UCSD-AML1 (cell line): ENCODE results near the gene PLEKHJ1.
A peak's percentile ranks its signal among the peaks of the same experiment; 100 is the strongest.

ENCODE experiments used
- DNase-seq: peaks from one replicate; lab custom pipeline; 2025; ENCODE audit not compliant: unreplicated experiment; lab: John Stamatoyannopoulos, UW

PLEKHJ1 gene

DNA sequence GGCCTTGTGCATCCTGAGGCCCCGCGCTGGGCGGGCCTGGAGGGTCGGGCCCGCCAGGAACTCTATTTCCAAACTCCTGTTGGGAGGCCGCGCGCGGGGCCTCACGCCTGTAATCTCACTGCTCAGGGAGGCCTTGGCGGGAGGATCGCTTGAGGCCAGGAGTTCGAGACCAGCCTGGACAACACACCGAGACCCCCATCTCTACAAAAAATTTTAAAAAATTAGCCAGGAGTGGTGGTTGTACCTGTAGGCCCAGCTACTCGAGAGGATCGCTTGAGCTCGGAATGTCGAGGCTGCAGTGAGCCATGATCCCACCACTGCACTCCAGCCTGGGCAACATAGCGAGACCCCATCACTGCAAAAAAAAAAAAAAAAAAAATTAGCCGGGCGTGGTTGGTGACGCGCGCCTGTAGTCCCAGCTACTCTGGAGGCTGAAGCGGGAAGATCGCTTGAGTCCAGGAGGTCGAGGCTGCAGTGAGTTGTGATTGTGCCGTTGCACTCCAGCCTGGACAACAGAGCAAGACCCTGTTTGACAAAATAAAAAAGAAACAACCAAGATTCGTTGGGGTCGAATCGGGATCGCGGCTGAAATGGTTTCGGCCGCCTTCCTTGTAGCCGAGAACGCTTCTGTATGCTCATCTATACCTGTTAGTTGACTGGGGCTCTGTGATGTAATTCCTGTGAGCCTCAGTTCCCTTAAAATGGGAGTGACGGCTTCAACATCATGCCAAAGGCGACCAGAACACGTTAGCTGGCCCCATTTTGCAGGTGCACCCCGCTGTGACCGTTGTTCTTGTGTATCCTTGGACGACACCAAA lies 1.1 kb upstream of the PLEKHJ1 start:
- DNase-seq, result no peak

DNA sequence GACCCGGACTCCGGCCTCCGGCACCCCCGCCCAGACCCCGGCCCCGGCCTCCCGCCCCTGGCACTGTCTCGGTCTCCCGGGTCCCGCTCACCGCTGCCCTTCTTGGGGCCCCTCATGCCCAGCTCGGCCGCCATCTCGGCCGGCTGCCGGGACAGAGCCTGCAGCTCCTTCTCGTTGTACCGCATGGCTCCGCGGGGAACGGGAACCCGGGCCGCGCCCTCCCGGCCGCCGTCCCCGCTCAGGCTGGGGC lies 140 bp downstream of the PLEKHJ1 start:
- no peak for DNase-seq

DNA sequence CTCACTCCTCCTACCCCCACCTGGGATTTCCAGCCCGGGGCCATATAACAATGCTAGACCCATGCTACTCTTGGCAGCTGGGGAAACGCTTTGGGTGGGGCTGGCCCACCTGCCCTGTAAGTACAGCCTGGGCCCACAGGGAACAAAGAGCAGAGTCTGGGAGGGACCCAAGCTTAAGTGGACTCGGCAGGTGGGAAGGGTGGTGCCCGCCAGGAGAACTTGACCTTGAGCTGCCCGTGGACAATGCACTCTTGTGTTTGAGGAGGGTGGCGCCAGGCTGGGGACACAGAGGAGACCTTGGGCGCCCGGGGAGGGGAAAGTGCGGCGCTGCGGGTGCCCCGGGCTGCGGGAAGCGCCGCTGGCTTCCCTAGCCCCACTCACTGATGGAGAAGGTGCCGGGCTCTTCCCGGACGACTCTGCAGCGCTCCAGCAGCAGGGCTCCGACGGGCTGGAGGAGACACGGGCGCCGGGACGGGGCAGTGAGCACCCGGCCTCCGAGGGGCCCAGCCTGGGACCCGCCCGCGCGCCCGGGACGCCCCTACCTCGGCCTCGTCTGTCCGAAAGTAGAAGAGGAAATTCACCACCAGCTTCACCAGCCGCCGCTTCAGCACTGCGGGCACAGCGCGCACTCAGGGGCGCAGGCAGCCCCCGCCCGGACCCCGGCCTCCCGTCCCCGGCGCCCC lies 607 bp downstream of the PLEKHJ1 start:
- peak; percentile 36 for DNase-seq

GRCh38 chr19:2234996-2235380 lies 1.1 kb downstream of the PLEKHJ1 start:
- DNase-seq, result no peak

- DNase-seq, result no peak
These were observed 2.4 kb downstream of the PLEKHJ1 start for GRCh38 chr19:2233601-2234280.

DNA sequence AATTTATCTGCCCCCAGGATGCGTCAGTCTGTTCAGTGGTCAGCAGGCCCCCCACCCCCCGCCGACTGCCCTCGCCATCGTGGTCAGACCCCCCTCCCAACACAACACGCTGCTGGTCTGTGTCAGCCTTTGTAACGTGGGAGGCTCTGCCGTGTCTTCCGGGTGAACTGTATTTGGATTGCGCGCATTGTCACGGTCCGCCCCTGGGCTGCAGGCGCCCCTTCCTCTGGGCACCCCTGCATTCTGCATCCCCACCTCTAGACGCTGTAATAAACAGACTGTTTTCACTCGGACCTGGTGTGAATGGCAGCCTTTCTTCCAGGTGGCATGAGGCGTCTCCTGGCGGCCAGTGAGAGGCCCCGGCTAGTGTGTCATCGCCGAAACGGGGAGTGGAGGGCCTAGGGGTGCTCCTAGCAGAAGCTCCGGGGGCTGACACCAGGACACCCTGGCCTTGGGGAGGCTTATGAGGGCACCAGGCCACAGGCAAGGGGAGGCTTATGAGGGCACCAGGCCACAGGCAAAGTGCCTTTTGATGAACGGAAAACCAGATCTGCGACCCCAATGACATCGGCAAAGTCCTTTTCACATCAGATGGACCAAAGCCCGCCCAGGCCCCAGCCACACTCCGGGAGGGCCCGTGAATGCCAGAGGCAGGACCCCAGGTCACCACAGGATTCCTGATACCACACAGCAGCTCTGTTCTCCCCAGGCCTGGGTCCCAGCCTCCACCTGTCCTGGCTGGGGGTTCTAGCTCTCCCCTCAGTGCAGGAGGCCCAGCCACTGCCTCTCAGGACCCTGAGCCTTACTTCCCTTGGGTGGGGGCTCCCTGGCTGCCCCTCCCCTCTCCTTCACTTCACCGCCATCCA lies 3.6 kb downstream of the PLEKHJ1 start:
- DNase-seq, result no peak

DNA sequence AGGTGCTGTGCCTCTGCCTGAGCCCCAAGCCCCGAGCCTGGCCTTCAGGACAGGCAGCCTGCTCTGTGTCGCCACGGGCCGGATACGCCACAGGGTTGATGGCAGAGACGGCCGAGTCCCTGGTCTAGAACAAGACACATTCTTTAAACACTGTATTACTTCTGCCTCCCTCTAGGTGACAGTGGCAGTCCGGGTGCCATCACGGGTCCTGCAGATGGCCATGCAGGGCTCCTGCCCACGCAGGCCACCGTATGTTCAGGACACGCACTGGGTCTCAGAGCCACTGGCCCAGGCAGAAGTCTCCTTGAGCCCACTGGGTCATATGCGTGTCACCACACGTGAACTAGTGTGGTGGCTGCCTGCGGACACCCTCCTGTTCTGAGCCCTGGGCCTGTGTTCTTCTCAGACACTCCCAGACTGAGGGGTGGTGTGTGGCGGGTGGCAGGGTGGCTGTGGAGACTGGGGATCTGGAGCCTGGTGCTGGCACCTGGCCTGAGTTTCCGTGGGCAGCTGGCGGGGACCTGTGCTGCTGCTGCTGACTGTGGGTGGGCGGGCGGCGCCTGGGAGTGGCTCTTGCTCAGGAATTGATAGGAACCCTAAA lies 4.4 kb downstream of the PLEKHJ1 start:
- DNase-seq, result no peak

DNA sequence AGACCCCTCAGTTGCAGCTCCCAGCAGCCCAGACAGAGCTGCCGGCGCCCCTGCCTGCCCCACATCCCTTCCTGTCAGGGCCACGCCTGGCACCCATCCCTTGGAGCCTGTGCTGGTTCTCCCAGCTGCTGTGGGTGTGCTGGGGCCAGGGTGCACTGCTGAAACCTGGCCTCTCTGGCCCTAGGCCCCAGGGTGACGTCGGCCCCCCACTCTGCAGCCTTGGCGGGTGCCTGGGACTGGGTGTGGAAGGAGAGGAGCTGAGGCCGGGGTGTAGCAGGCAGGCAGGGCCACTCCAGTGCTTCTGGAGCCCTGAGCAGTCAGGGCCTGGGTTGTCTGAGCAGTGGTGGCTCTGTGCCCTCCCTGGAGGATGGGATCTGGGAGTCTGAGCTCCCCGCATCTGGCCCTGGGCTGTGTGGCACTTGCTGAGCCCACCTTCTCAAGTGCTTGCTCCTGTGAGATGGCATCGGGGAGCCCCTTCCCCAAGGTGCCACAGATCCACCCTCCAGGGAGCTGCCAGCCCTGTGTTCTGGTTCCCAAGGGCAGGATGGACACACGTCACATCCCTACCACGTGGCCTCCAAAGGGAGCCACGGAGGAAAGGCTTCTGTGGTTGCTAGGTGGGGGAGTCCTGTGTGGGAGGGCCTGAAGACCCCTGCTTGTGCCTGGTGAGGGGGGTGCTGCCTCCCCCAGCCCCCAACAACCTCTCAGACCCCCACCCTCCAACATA lies 5.2 kb downstream of the PLEKHJ1 start:
- no peak for DNase-seq

DNA sequence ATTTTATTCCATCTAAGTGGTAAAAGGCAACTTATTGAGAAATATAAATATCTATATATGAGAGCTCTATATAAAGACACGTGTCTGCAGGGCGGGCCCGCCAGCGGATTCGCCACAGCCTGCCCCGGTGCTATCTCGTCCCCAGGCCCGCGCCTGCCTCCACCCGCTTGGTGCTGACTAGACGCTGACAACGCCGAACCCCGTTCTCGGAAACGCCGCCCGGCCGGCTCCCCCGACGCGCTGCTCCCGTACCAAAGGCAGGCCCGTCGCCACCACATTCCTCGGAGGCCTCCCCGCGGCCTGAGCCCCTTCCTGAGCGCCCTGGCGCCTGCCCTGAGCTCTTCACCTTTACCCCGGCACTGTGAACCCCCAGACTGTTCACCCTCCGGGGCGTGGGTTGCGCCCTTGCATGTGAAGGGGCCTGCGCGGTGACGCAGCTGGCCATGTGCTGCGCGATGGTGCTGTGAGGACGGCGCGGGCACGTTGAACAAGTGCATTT lies 6.0 kb downstream of the PLEKHJ1 start:
- no peak for DNase-seq

DNA sequence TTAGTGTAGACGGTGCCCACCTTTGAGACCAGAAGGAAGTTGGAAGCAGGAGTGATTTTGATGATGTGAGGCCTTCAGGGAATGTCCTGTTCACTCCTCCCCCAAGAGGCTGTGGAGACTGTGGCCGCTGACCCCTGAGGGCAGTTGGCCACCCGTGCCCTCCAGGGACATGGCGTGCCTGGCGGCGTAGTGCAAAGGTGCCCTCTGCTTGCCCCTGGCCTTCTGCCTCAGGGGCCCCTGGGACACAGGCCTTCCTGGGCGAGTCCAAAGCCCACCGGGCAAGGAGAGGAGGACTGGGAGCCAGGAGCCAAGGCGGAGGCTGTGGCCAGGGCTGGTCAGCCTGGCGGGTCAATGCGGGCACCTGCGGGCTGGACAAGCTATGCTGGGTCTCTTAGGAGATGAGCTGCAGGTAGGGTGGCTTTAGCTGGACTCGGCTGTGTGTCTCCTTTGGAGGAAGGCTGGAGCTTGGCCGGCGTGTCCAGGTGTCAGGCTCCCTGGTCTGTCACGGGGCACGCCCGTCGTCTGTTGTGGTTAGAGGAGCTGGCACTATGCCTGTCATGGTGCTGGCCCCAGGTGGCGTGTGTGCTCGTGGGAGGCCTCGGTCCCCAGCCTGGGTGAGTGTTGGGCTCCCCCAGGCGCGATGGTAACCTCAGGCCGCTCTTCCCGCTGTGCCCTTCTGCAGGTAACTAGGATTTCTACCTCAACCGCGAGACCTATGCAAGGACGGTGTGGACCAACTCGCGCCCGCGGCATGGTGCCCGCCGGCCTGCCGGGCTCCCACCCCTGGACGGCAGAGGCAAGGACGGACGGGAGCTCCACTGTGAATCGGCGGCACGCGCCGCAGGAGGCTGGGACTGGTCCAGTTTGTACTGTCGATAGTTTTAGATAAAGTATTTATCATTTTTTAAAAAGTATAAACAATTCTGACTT lies 6.8 kb downstream of the PLEKHJ1 start:
- no peak for DNase-seq

DNA sequence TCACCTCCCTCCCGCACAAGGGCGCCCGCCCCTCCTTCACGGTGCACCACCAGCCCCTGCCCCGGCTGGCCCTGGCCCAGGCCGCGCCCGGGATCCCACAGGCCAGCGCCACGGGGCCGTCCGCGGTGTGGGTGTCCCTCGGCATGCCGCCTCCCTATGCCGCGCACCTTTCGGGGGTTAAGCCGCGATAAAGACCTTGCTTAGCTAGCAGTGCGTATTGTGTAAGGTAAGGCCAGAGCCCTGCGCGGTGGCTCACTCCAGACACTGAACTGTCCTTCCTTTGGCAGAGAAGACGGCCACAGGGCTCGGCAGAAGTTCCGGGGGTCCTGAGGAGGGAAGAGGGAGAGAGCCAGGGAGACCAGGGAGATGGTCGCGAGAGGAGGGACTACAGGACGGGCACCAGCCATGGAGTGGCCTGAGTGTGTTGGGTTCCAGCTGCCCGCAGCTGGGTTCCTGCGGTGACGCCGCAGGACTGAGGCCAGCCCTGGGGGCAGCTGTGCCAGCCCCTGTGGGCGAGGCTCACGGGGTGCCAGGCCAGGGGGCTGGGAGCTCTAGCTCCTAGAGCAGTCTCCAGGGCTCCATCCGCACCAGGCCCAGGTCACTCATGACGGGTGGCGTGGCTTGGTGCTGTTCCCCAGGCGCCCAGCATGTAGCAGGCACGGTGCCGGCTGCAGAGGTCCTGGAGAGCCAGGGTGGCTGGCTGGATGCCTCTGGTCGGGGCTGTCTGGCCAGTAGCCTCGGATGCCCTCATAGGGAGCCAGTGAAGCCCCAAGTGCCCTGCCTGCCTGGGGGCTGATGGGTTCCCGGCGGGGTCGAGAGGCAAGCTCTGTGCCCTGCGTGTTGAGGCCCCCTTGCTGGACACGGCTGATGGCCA lies 7.7 kb downstream of the PLEKHJ1 start:
- DNase-seq, result no peak

DNA sequence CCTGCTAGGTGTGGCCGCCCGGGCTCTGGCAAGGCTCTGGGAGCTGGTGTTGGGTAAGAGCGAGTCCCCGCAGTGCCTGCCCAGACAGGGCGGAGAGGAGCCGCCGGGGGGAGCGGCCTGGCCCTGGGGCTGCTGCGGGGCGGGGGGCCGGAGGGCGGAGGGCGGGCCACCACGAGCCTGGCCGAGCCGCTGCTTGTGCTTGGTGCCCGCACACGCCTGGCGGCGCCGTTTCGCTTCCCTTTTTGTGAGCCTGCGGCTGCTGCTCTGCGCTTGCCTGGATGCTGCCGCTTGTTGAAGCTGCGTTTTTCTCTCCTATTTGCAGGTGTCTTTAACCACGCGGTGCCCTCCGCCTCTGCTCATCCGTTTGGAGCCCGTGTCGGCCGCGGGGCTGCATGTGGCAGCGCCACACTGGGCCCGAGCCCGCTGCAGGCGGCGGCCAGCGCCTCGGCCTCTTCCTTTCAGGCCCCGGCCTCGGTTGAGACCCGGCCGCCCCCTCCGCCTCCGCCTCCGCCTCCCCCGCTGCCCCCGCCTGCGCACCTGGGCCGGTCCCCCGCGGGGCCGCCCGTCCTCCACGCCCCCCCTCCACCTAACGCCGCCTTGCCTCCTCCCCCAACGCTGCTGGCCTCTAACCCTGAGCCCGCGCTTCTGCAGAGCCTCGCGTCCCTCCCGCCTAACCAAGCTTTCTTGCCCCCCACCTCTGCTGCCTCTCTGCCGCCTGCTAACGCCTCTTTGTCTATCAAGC lies 8.5 kb downstream of the PLEKHJ1 start:
- no peak for DNase-seq

- no peak for DNase-seq
These were observed 9.2 kb downstream of the PLEKHJ1 start for GRCh38 chr19:2226840-2227360.

DNA sequence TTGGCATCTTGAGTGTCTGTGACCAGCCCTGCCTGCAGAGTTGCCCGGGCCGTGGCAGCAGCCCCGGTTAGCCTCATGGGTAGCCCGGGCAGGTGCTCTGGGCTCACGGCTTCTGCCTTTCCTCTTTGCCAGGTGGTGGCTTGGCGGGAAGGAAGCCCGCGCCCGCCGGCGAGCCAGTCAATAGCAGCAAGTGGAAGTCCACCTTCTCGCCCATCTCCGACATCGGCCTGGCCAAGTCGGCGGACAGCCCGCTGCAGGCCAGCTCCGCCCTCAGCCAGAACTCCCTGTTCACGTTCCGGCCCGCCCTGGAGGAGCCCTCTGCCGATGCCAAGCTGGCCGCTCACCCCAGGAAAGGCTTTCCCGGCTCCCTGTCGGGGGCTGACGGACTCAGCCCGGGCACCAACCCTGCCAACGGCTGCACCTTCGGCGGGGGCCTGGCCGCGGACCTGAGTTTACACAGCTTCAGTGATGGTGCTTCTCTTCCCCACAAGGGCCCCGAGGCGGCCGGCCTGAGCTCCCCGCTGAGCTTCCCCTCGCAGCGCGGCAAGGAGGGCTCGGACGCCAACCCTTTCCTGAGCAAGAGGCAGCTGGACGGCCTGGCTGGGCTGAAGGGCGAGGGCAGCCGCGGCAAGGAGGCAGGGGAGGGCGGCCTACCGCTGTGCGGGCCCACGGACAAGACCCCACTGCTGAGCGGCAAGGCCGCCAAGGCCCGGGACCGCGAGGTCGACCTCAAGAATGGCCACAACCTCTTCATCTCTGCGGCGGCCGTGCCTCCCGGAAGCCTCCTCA lies 9.9 kb downstream of the PLEKHJ1 start:
- DNase-seq, result no peak

- DNase-seq, result no peak
These were observed 10.6 kb downstream of the PLEKHJ1 start for GRCh38 chr19:2225415-2226050.

- no peak for DNase-seq
These were observed 11.3 kb downstream of the PLEKHJ1 start for GRCh38 chr19:2224754-2225349.
